Occipital lobe (tissue), 2 donors: ENCODE data around the gene DOLPP1. TPM values are rescaled to one million over a fixed set of nuclear protein-coding genes. Genes with fewer than 3 reads are reported as not detected.

Experiments
- DNase-seq: peaks from one replicate; lab custom pipeline; 2025; lab: John Stamatoyannopoulos, UW
- total RNA-seq: library from RNA; depleted of rRNA; stranded (reverse); fragments of >200 nt; gene quantifications from one replicate; pipeline ENCODE4 v1.2.3, GENCODE V29; 2014

DOLPP1 gene
- total RNA-seq, 1 donor from 2014 or later: 16.5 TPM

DNA sequence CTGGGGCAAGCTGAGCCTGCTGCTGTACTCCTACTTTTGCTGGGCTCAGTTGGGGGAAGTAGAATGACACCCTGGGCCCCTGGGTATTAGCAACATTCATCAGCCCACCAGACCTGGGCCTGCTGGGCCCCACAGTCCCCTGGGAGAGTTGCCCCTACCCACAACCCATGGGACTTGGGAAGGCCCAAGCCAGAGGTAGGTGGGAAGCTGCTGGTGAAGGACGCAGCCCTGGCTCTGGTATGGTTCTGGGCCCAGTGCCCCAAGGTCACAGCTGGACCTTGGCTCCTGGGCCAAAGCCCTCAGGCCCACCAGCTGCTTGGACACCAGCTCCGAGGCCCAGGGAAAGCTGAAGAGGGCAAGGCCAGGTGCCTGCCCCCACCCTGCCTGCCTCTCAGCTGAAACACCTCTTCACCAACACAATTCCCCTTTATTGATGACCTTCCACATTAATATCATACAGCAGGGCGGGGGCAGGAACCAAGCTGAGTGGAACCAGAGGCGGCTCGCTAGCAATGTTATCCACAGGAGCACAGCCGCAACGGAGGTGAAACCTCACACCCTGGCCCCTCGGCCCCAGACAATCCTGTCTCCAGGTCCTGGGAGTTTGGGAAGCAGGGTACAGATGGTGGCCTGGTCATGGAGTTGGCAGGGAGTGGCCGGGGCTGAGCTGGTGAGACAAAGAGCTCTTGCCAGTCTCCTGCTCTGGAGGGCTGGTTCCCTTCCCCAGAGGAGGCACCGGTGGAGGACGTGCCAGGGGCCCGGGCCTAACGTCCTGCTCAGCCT, 13.7 kb downstream of the DOLPP1 start:
- DNase-seq: no peak

- DNase-seq: no peak
Measured at GRCh38 chr9:129095170-129095667, 14.3 kb downstream of the DOLPP1 start.

GRCh38 chr9:129095908-129096307, 15.0 kb downstream of the DOLPP1 start:
- DNase-seq: no peak

DNA sequence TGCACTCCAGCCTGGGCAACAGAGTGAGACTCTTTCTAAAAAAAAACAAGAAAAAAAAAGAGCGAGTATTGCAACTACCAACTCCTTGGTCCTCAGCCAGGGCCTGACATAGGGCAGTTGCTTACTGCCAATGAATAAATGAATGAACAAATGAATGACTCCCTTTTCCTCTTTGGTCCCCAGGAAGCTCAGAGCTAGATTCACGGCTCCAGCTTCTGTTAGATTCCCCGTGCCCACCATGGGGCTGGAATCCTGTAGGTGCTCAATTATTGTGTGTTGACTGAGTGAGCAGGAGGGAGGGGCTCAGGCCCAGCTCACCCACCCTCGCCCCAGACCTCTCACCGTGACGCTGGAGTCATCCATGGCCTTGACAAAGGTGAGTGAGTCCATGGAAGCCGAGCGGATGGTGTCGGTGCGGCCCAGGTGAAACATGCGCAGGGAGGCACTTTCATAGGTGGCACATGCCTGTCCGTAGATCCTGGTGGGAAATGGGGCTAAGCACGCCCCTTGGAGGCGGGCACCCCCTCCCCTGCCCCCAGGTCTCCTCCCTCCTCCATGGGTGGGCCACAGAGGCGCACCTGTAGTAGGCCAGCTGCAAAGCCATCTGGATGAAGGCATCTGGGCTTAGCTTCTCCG, 16.9 kb downstream of the DOLPP1 start:
- no peak for DNase-seq

- DNase-seq: no peak
Measured at GRCh38 chr9:129098328-129098727, 17.4 kb downstream of the DOLPP1 start.

GRCh38 chr9:129100383-129101169, 19.7 kb downstream of the DOLPP1 start:
- DNase-seq: no peak

- no peak for DNase-seq
Measured at GRCh38 chr9:129101279-129101678, 20.4 kb downstream of the DOLPP1 start.

DNA sequence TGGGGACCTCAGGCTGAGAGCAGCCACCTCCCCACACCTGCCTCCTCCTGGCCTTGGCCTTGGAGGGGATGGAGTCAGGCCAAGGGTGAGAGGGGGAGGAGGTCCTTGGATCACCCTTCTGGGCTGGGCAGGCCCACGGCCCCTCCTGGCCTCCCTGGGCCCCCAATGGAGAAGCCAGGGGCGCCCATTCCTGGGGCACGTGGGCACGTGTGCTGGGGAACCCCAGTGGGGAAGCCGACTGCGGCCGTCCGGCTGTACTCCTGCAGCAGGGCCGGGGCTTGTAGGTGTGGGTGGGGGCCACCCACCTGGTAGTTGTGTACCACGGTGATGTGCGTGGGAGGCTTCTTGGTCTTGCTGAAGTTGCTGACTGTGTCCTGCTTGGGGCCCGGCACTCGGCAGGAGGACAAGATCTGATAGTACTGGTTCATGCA, 21.2 kb downstream of the DOLPP1 start:
- DNase-seq: no peak

- DNase-seq: no peak
Measured at GRCh38 chr9:129102791-129103594, 22.1 kb downstream of the DOLPP1 start.

DNA sequence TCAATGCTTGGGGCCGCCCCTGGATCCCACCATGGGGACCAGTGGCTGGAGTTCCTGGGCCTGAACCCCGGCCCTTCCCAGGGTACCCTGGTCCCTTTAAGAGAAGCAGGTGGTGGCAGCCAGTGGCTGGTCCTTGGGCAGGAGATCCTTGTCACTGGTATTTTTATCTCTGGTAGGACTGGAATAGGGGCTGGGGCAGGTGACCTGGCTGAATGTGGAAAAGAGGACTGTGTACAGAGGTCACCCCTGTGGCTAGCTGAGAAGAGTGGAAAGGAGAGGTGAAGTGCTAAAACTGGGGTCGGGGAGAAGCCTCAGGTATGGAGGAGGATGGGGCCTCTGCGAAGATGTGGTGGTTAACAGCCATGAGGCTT, 22.7 kb downstream of the DOLPP1 start:
- no peak for DNase-seq

DNA sequence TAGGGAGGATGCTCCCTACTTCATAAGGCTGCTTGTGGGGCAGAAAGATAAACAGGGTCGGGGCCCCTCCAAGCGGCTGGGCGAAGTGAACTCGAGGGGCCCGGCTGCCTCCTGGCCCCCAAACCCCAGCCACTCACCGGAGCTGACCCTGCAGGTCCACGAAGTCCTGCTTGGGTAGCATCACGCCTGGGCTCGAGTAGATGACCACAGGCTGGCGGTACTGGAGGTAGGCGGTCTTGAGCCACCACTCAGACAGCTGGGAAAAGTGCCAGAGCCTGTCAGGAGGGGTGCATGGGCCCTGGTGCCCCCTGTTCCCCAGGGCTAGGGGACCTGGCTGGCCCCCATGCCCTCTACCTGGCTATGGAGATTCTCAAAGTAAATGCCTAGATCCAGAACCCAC, 23.1 kb downstream of the DOLPP1 start:
- DNase-seq: no peak

- DNase-seq: no peak
Measured at GRCh38 chr9:129105857-129106694, 25.2 kb downstream of the DOLPP1 start.

DNA sequence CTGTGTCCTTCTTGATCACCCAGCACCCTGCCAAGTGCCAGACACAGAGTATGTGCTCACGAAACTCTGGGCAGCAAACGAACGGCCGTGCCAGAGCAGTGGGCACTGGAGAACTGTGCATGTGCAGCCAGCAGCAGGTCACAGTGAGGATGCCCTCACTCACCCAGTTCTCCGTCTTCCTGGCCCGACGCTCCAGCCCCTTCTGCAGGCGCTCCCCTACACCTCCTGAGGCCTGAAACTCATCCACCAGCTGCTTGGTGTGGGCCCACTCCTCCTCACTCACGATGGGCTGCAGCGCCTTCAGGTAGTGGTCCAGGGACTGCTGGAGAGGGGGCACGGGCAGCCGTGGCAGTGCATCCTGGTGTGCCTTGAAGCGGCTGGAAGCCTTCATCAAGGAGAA, 26.7 kb downstream of the DOLPP1 start:
- DNase-seq: no peak

DNA sequence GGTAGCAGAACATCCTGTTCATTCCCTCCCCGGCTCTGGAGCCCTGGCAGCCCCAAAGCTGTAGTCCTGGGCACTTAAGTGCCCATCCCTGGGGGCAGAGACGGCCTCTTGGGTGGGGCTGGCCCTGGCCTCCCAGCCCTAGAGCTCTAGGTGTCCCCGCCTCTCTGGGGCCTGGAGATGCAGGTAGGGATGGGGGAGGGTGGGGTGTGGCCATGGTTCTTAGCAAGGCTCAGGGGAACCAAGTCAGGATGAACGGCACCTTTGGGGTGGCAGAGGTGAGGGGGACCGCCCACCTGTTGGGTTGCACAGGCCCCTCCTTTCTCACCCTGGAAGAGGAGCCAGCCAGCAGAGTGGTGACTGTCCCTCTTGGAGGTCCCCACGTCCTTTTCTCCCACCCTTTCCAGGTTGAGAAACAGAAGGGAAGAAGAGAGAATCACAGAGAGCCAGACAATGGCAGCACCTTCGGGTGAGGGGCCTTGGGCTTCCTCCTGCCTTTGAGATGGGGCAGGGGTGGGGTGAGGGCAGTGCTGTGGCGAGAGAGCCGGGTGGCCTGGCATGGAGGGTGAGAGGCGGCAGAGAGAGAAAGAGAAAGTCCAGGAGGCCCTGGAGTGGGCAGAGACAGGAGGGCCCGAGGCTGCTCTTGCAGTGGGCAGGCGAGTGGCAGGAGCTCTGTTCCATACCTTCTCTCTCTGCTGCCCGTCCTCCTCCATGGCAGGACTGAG, 27.3 kb downstream of the DOLPP1 start:
- no peak for DNase-seq

- no peak for DNase-seq
Measured at GRCh38 chr9:129108805-129109536, 28.1 kb downstream of the DOLPP1 start.

GRCh38 chr9:129109537-129109903, 28.6 kb downstream of the DOLPP1 start:
- no peak for DNase-seq

DNA sequence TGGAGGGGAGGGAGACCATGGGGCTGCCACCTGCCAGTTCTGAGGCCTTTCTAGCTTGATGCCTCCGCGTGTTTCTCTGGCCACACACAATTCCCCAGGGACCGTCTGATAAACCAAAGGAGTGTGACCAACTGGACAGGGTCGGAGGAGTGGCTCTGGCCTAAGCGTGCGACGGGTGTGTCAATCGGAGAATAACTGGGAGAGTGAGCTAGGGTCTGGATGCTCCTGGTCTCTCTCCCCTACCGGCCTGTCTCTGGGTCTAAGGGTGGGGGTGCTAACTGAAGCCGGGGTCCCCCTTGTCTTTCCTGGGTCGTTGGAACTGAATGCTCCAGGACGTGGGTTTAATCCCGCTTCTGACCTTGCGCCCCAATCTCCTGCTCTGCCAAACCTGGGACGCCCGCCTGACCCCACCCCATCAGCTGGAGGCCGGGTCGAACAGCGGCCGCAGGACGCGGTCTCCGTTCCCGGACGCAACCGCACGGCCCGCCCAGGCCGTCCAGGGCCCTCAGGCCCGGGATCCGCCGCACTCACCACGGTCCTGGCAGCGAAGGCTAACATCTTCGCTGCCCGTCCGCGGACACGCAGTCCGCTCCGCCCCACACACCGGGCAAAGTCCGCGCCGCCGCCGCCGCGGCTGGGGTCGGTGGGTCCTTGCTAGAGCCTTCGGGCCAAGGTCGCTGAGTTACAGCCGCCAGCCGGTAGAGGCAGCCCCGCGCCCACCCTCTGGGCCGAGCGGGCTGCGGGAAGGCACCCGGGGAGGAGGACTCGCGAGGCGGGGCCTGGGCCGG, 29.2 kb downstream of the DOLPP1 start:
- DNase-seq: no peak
